C4-2B (cell line): ENCODE data around the gene DNAJA3.

Experiments
- H3K27ac ChIP-seq: fragments of 450-650 bp; 2 replicates; pipeline ENCODE4 v1.5.1; 2017
- CTCF ChIP-seq: fragments of 450-650 bp; conservative IDR thresholded peaks from 2 replicates; pipeline ENCODE4 v1.5.1; 2017; ENCODE audit warnings: mild to moderate bottlenecking
- ZFX ChIP-seq: fragments of 450-650 bp; IDR thresholded peaks from 2 replicates; pipeline ENCODE4 v1.6.1; 2017

Gene DNAJA3

GRCh38 chr16:4380119-4381063 is 45.3 kb upstream of the DNAJA3 start:
- no peak for TF ChIP-seq CTCF
- TF ChIP-seq ZFX = no peak
- peak overlapping the region; percentile 16; the same call in 1 of the 2 replicates for H3K27ac ChIP-seq

- no peak overlapping the region for H3K27ac ChIP-seq
- TF ChIP-seq ZFX = no peak
- no peak for TF ChIP-seq CTCF
Observed at GRCh38 chr16:4381072-4381934, 44.4 kb upstream of the DNAJA3 start.

- no peak overlapping the region for H3K27ac ChIP-seq
- no peak for TF ChIP-seq ZFX
- TF ChIP-seq CTCF = no peak
Observed at GRCh38 chr16:4381935-4382794, 43.5 kb upstream of the DNAJA3 start.

GRCh38 chr16:4382795-4383357 is 42.8 kb upstream of the DNAJA3 start:
- H3K27ac ChIP-seq = no peak overlapping the region
- TF ChIP-seq CTCF = no peak
- no peak for TF ChIP-seq ZFX

- TF ChIP-seq ZFX = no peak
- no peak for TF ChIP-seq CTCF
- no peak overlapping the region for H3K27ac ChIP-seq
Observed at GRCh38 chr16:4383591-4384444, 41.9 kb upstream of the DNAJA3 start.

GRCh38 chr16:4384509-4384942 is 41.1 kb upstream of the DNAJA3 start:
- no peak for TF ChIP-seq CTCF
- no peak for TF ChIP-seq ZFX
- no peak overlapping the region for H3K27ac ChIP-seq
